Stimulated activated CD8-positive, alpha-beta memory T cell treated with anti-CD3 and anti-CD28 coated beads, Interleukin-12 subunit alpha, Interleukin-12 subunit beta, amount 100 ng/mL, for 1 hour (primary cell): ENCODE data around the gene PTPRT.

ENCODE experiments used
- DNase-seq: peaks from one replicate; pipeline ENCODE4 v3.0.0-alpha.2; 2020; ENCODE audit warnings: low read depth

Gene PTPRT

DNA sequence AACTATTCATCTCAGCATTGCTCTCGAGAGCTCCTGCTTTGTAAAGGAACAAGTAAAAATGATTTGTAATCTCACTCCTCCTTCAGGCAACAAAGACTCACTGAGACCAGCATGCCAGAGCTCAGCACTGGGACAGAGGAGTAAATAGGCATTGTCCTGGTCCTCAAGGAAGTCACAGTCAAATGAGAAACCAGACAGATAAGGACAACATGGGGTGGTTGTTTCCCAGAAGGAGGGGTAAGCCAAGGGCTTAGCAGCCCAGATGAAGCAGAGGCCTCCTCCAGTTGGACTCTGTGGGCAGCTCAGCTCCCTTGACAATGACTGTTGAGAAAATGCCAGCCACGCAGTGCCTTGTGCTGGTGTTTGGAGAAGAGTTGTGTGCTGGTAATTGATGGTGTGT, 1145.8 kb downstream of the PTPRT start:
- DNase-seq: no peak

DNA sequence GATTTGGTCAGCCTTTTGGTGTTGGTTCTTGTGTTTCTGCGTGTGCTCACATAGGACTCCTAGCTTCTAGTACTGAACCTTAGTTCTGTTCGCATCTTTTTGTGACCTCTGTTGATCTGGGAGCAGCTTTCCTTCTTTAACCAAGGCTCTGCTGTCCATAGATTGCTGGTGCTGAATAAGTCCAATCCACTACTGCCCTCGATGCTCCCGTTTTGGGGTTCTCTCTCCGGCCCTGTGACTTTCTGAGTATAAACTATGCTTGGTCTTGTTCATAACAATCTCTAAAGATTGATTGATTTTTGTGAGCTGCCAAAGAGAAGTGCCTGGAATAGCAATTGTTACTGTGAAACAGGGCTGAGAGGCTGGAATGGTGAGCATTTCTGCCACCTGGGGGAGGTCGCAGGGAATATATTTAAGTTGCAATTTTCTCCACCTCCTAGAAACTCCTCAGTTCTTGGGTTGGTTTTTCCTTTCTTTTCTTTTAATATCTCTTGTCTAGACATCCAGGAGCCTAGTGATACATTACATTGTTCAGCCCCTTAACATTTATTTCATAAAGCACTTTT, 1148.6 kb downstream of the PTPRT start:
- no peak for DNase-seq

DNA sequence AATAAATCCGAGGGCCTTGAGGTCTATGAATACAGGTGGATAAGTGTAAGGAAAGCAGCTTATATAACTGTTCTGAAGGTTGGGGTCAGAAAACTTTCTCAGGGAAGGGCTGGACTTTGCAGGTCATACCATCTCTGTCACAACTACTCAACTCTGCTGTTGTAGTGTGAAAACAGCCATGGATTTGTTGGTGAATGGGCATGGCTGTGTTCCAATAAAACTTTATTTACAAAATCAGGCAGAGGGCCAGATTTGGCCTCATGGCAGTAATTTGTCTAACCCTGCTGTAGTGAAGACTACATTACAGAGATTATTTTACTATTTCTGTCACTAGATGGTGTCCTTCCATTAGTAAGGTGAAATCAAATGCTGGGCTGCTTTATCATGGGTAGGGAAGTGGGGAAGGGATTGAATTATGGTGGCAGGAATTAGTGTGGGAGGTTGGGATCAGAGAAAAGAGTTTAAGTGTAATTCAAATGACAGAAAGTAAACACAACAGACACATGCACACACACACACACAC, 1161.9 kb downstream of the PTPRT start:
- no peak for DNase-seq

DNA sequence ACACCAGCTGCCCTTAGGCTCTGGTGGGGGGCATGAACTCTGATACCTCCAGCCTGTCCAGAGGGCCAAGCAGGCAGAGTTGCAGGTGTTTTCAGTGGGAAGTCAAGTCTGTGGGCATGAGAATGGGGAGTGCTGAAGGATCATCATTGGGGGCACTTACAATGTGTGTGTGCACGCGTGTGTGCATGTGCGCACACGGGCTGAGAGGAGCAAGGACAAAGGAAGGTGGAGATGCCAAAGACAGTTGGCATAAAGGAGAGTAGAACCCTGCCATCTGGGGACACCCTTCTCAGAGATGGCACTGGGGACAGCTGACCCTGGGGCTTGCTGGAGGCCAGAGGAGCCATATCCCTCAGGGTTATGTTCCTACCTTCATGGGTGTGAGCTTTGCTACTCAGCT, 1163.1 kb downstream of the PTPRT start:
- no peak for DNase-seq

DNA sequence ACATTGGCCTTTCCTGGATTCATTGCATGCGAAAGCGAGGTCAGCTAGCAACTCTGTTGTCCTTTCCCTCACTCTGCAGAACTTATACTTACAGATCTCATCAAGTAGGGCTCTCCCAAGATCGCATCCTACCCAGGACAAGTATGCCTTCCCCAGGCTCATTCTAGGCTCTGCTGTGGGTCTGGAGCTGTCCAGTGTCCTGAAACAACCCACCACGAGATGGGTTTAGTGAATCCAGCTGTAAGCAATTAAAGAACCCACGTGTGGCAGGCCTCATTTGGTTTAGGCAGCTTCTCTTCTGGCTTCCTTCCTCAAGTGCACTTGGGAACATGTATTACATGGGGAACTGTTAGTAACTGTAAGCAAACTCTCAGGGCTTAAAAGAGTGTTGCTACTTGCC, 1165.1 kb downstream of the PTPRT start:
- no peak for DNase-seq
